Ovary (tissue), 9 donors: ENCODE results near the gene TGFBI. TPM values are rescaled to one million over a fixed set of nuclear protein-coding genes. Genes with fewer than 3 reads are reported as not detected.

Source experiments
- DNase-seq, 5 donors: peaks; one replicate each; pipeline ENCODE4 v3.0.0-alpha.2; 2019 to 2020
- H3K27ac ChIP-seq, 2 donors: fragments of 200-600 bp; one replicate each; pipeline versions ENCODE4 v1.5.1 to v1.8.0; 2019 to 2022
- H3K27me3 ChIP-seq: fragments of 200-600 bp; one replicate; pipeline ENCODE4 v1.8.0; 2022
- H3K36me3 ChIP-seq: fragments of 200-600 bp; sonication (generic); one replicate; pipeline ENCODE4 v1.5.1; 2019
- H3K4me1 ChIP-seq: one replicate; pipeline ENCODE4 v1.8.1; 2013; ENCODE audit warnings: mild to moderate bottlenecking, moderate library complexity; ENCODE audit not compliant: insufficient read depth
- H3K4me3 ChIP-seq: fragments of 200-600 bp; sonication (generic); one replicate; pipeline ENCODE4 v1.5.1; 2017
- H3K9me3 ChIP-seq, 2 donors: fragments of 200-600 bp in 1 of 2; sonication (generic) in 1 of 2; one replicate each; pipeline versions ENCODE4 v1.5.1 to v1.8.1; 2013 to 2019; ENCODE audit warnings: mild to moderate bottlenecking in 1 of 2, moderate library complexity in 1 of 2
- CTCF ChIP-seq, 3 donors: fragments of 450-650 bp in 2 of 3; fragments of 200-600 bp in 1 of 3; IDR thresholded peaks; one replicate each; pipeline versions ENCODE4 v1.5.1 to v1.8.0; 2016 to 2022; ENCODE audit warnings: antibody characterized with exemption in 3 of 3, mild to moderate bottlenecking in 1 of 3
- EP300 ChIP-seq: sonication (generic); formaldehyde crosslinking; IDR thresholded peaks from one replicate; pipeline ENCODE4 v1.6.1; 2017; ENCODE audit warnings: antibody characterized with exemption
- POLR2A ChIP-seq: fragments of 450-650 bp; IDR thresholded peaks from one replicate; pipeline ENCODE4 v1.6.1; 2017; ENCODE audit warnings: antibody characterized with exemption, mild to moderate bottlenecking, moderate library complexity
- WGBS, 3 donors: extraction: QIAGEN DNeasy Blood & Tissue Kit in 1 of 3; methylation state at CpG; one replicate each; pipeline versions ENCODE4 v1.1.5 to v1.1.7; 2013 to 2017; 5-methylcytosine and 5-hydroxymethylcytosine counted together
- intact Hi-C, 4 donors: fragments of 100-400 bp; cut with DNase I; formaldehyde crosslinking; loops; one replicate each; pipeline versions ENCODE4 v1.11.0 to v1.15.1; 2022 to 2023
- polyA plus RNA-seq, 2 donors: library from polyadenylated mRNA; stranded (reverse); fragments of 200-250 nt in 1 of 2; fragments of 350-450 nt in 1 of 2; fragmentation: Illumina TruSeq in 1 of 2; extraction: RNeasy Lipid Tissue Mini Kit (QIAGEN cat#74804) in 1 of 2; gene quantifications; one replicate each; pipeline ENCODE4 v1.2.3, GENCODE V29; 2013 to 2014
- total RNA-seq, 7 donors: library from RNA; depleted of rRNA in 2 of 7; stranded (reverse); fragments of >200 nt in 2 of 7; fragmentation: NEBNext Ultra II Directional in 3 of 7; extraction: Animal tissue kit (Norgen Biotek cat#: 25700) in 3 of 7; gene quantifications; one replicate each; pipeline versions ENCODE4 v1.1.0 to v1.2.4, GENCODE V29; 2016 to 2023
- donor health status: DM: no; HTN: no; CAD: no; lungs with moderate emphysema.
- donor health status: DM: no; HTN: no; CAD: no.
- donor health status: Bipolar disorder and iron deficiency.
- donor health status: DM: yes; HTN: yes; CAD: no.
- donor health status: DM: no; HTN: no; CAD: no.
- donor health status: DM: yes; HTN: yes; CAD: no.

TGFBI gene
- total and polyA plus RNA-seq, 9 donors = 14.5 to 138 (median 25.3) TPM

GRCh38 chr5:136026636-136027035, 2.2 kb upstream of the TGFBI start:
- H3K4me1 ChIP-seq = peaks cover 2% of the 10 kb centered on the region
- 91 to 96% (median 92%) methylated on average over 3 of the region's 3 CpGs for WGBS, 3 donors
- no peak for TF ChIP-seq EP300
- no peak for TF ChIP-seq CTCF (IDR thresholded peaks at IDR 0.05)
- TF ChIP-seq POLR2A = no peak
- no peak overlapping the region for H3K27ac ChIP-seq
- H3K27me3 ChIP-seq = no peaks in the 10 kb centered on the region
- intact Hi-C loops = no loop called here
- DNase-seq = no peak
- H3K4me3 ChIP-seq = no peak overlapping the region
- H3K36me3 ChIP-seq = no peaks in the 10 kb centered on the region
- no peaks in the 10 kb centered on the region for H3K9me3 ChIP-seq

GRCh38 chr5:136027311-136027710, 1.5 kb upstream of the TGFBI start:
- intact Hi-C loops = no loop called here

GRCh38 chr5:136028090-136028489, 698 bp upstream of the TGFBI start:
- no peak for DNase-seq
- H3K4me1 ChIP-seq = peaks cover 2% of the 10 kb centered on the region
- H3K27me3 ChIP-seq = no peaks in the 10 kb centered on the region
- H3K9me3 ChIP-seq = no peaks in the 10 kb centered on the region
- H3K36me3 ChIP-seq = no peaks in the 10 kb centered on the region
- WGBS, 3 donors = 66 to 83% (median 75%) methylated on average over 3 of the region's 3 CpGs
- TF ChIP-seq EP300 = no peak
- no peak for TF ChIP-seq CTCF (IDR thresholded peaks at IDR 0.05)
- no peak for TF ChIP-seq POLR2A
- intact Hi-C loops = no loop called here
- no peak overlapping the region for H3K27ac ChIP-seq
- H3K4me3 ChIP-seq = no peak overlapping the region

More at GRCh38 chr5:136027311-136027710, 1.5 kb upstream of the TGFBI start:
- Histone ChIP-seq H3K27me3 (no peaks in the 10 kb centered on the region), H3K4me1 (peaks cover 2% of the 10 kb centered on the region), H3K9me3 (no peaks in the 10 kb centered on the region), H3K27ac (no peak overlapping the region), H3K4me3 (no peak overlapping the region), H3K36me3 (no peaks in the 10 kb centered on the region)
- 93 to 96% (median 95%) methylated on average over 4 of the region's 4 CpGs for WGBS, 3 donors
- no peak for DNase-seq
- TF ChIP-seq EP300 (no peak), CTCF (IDR thresholded peaks at IDR 0.05) (no peak), POLR2A (no peak)

- WGBS, 3 donors = 69 to 96% (median 85%) methylated on average over 2 of the region's 2 CpGs
- no peaks in the 10 kb centered on the region for H3K9me3 ChIP-seq
- intact Hi-C loops = no loop called here
- no peaks in the 10 kb centered on the region for H3K27me3 ChIP-seq
- no peak overlapping the region for H3K4me3 ChIP-seq
- peaks cover 4% of the 10 kb centered on the region for H3K4me1 ChIP-seq
- TF ChIP-seq EP300 = no peak
- TF ChIP-seq POLR2A = no peak
- no peak for TF ChIP-seq CTCF (IDR thresholded peaks at IDR 0.05)
- H3K36me3 ChIP-seq = no peaks in the 10 kb centered on the region
- DNase-seq = no peak
- no peak overlapping the region for H3K27ac ChIP-seq
These were observed 1.5 kb downstream of the TGFBI start for GRCh38 chr5:136030252-136030651.
